H1 (cell line): ENCODE results near the gene HDAC11. TPM values are rescaled to one million over a fixed set of nuclear protein-coding genes. Genes with fewer than 3 reads are reported as not detected.

Source experiments
- CTCF ChIA-PET: fragments of 300-600 bp; sonication (Branson Sonifier 250); formaldehyde crosslinking; loops from one replicate; lab custom pipeline; 2021; ENCODE audit not compliant: partially characterized antibody; lab: Charles Lee
- POLR2A ChIA-PET: fragments of 300-600 bp; sonication (Branson Sonifier 250); formaldehyde crosslinking; loops from one replicate; lab custom pipeline; 2021; ENCODE audit warnings: inconsistent platforms; ENCODE audit not compliant: partially characterized antibody; lab: Charles Lee
- DNase-seq, 2 experiments: peaks; one replicate each; pipeline versions ENCODE4 v3.0.0 to v3.0.0-alpha.2; 2010 to 2022; ENCODE audit warnings: low spot score in 2 of 2, low read depth in 1 of 2, mixed read lengths in 1 of 2
- FAIRE-seq: peaks from 2 replicates; lab custom pipeline; 2011; peaks lifted over from hg19 to GRCh38; lab: Jason Lieb, UNC
- H2AFZ ChIP-seq: 2 replicates; pipeline ENCODE4 v1.8.1; 2012; ENCODE audit warnings: low read length, inconsistent platforms
- H2AK5ac ChIP-seq: 2 replicates; pipeline ENCODE4 v1.6.1; 2013; ENCODE audit warnings: low read depth, low read length
- H2BK120ac ChIP-seq: replicated peaks from 2 replicates; pipeline ENCODE3; 2013; ENCODE audit warnings: low read depth, low read length, inconsistent platforms
- H2BK12ac ChIP-seq: 2 replicates; pipeline ENCODE4 v1.6.1; 2013; ENCODE audit warnings: low read depth, low read length
- H2BK15ac ChIP-seq: 2 replicates; pipeline ENCODE4 v1.6.1; 2013; ENCODE audit warnings: low read length
- H2BK20ac ChIP-seq: 2 replicates; pipeline ENCODE4 v1.6.1; 2013; ENCODE audit warnings: low read length
- H2BK5ac ChIP-seq: 2 replicates; pipeline ENCODE4 v1.6.1; 2013; ENCODE audit warnings: low read depth, low read length
- H3K14ac ChIP-seq: 2 replicates; pipeline ENCODE4 v1.6.1; 2013; ENCODE audit warnings: inconsistent platforms; ENCODE audit not compliant: insufficient read length
- H3K18ac ChIP-seq: 2 replicates; pipeline ENCODE4 v1.6.1; 2013; ENCODE audit warnings: low read length; ENCODE audit errors: extremely low read depth
- H3K23ac ChIP-seq: 2 replicates; pipeline ENCODE4 v1.6.1; 2013; ENCODE audit warnings: inconsistent platforms; ENCODE audit not compliant: insufficient read length
- H3K23me2 ChIP-seq: 2 replicates; pipeline ENCODE4 v1.6.1; 2013; ENCODE audit warnings: low read depth, low read length
- H3K27ac ChIP-seq: 2 replicates; pipeline ENCODE4 v1.6.1; 2011; ENCODE audit warnings: low read depth, low read length, inconsistent platforms
- H3K27me3 ChIP-seq, 4 experiments: replicated peaks in 1 of 4; 1 replicate in 1 of 4; 2 replicates in 3 of 4; pipeline versions ENCODE4 v1.6.1 to v1.8.1; 2011 to 2013; ENCODE audit warnings: low read length in 3 of 4, mild to moderate bottlenecking in 3 of 4, inconsistent platforms in 2 of 4, mixed read lengths in 2 of 4, moderate library complexity in 1 of 4; ENCODE audit not compliant: control insufficient read depth in 3 of 4, insufficient read depth in 3 of 4; ENCODE audit errors: extremely low read depth in 1 of 4
- H3K36me3 ChIP-seq, 4 experiments: 2 replicates each; pipeline versions ENCODE4 v1.6.1 to v1.8.1; 2011 to 2013; ENCODE audit warnings: mild to moderate bottlenecking in 4 of 4, low read length in 3 of 4, moderate library complexity in 2 of 4, control low read depth in 1 of 4, inconsistent platforms in 1 of 4; ENCODE audit not compliant: insufficient read depth in 4 of 4, control insufficient read depth in 2 of 4
- H3K4ac ChIP-seq: replicated peaks from 2 replicates; pipeline ENCODE3; 2013; ENCODE audit warnings: low read length, low read depth, mixed read lengths, inconsistent platforms; ENCODE audit not compliant: insufficient read length
- H3K4me1 ChIP-seq, 4 experiments: replicated peaks in 1 of 4; 1 replicate in 1 of 4; 2 replicates in 3 of 4; pipeline versions ENCODE4 v1.6.1 to v1.8.1; 2011 to 2013; ENCODE audit warnings: low read length in 3 of 4, inconsistent platforms in 2 of 4, mixed read lengths in 1 of 4; ENCODE audit not compliant: insufficient read depth in 4 of 4, control insufficient read depth in 3 of 4
- H3K4me2 ChIP-seq, 2 experiments: 2 replicates each; pipeline versions ENCODE4 v1.6.1 to v1.8.1; 2011 to 2013; ENCODE audit warnings: low read depth in 2 of 2, low read length in 2 of 2, control low read depth in 1 of 2, inconsistent platforms in 1 of 2, mild to moderate bottlenecking in 1 of 2; ENCODE audit not compliant: insufficient read depth in 1 of 2
- H3K4me3 ChIP-seq, 4 experiments: fragments of 200-600, 300-600 bp in 1 of 4; sonication (generic), shearing (Covaris generic), sonication (Bioruptor Twin) in 1 of 4; 2 replicates each; pipeline versions ENCODE4 v1.5.1 to v1.8.1; 2011 to 2016; ENCODE audit warnings: low read length in 4 of 4, low read depth in 3 of 4, control low read depth in 2 of 4, inconsistent platforms in 2 of 4, mild to moderate bottlenecking in 2 of 4, mixed read lengths in 1 of 4, moderate library complexity in 1 of 4; ENCODE audit not compliant: insufficient read depth in 2 of 4; ENCODE audit errors: extremely low read depth in 1 of 4
- H3K56ac ChIP-seq: replicated peaks from 2 replicates; pipeline ENCODE3; 2013; ENCODE audit warnings: low read depth, mild to moderate bottlenecking, mixed read lengths, low read length, inconsistent platforms; ENCODE audit not compliant: insufficient read length
- H3K79me1 ChIP-seq: 2 replicates; pipeline ENCODE4 v1.6.1; 2013; ENCODE audit warnings: low read depth, low read length, control low read depth
- H3K79me2 ChIP-seq, 2 experiments: 2 replicates each; pipeline versions ENCODE4 v1.6.1 to v1.8.1; 2012 to 2013; ENCODE audit warnings: low read length in 2 of 2, mild to moderate bottlenecking in 2 of 2, inconsistent platforms in 1 of 2; ENCODE audit not compliant: insufficient read depth in 2 of 2, control insufficient read depth in 1 of 2
- H3K9ac ChIP-seq, 4 experiments: replicated peaks in 1 of 4; 1 replicate in 1 of 4; 2 replicates in 3 of 4; pipeline versions ENCODE4 v1.6.1 to v1.8.1; 2011 to 2013; ENCODE audit warnings: low read depth in 3 of 4, low read length in 3 of 4, control low read depth in 2 of 4, mild to moderate bottlenecking in 2 of 4, moderate library complexity in 2 of 4, inconsistent platforms in 1 of 4; ENCODE audit errors: extremely low read depth in 1 of 4
- H3K9me3 ChIP-seq, 2 experiments: 2 replicates each; pipeline versions ENCODE4 v1.6.1 to v1.8.1; 2012 to 2013; ENCODE audit warnings: mild to moderate bottlenecking in 2 of 2, moderate library complexity in 2 of 2, control low read depth in 1 of 2, inconsistent platforms in 1 of 2, low read depth in 1 of 2, low read length in 1 of 2, mixed read lengths in 1 of 2; ENCODE audit not compliant: insufficient read depth in 2 of 2
- H4K20me1 ChIP-seq, 2 experiments: replicated peaks in 1 of 2; 2 replicates each; pipeline versions ENCODE3 to v1.8.1; 2011 to 2013; ENCODE audit warnings: inconsistent platforms in 2 of 2, low read length in 2 of 2, mild to moderate bottlenecking in 1 of 2; ENCODE audit not compliant: insufficient read depth in 2 of 2, control insufficient read depth in 1 of 2
- H4K5ac ChIP-seq: 2 replicates; pipeline ENCODE4 v1.6.1; 2013; ENCODE audit warnings: low read length, low read depth, mixed read lengths, inconsistent platforms; ENCODE audit not compliant: insufficient read length
- H4K8ac ChIP-seq: 2 replicates; pipeline ENCODE4 v1.8.0; 2013; ENCODE audit warnings: mild to moderate bottlenecking, moderate library complexity, low read length, inconsistent platforms; ENCODE audit not compliant: insufficient read depth; ENCODE audit errors: extremely low read depth
- H4K91ac ChIP-seq: replicated peaks from 2 replicates; pipeline ENCODE3; 2013; ENCODE audit warnings: low read length, mixed read lengths, inconsistent platforms; ENCODE audit not compliant: insufficient read length
- BCL11A ChIP-seq, 2 experiments: IDR thresholded peaks; one replicate each; pipeline ENCODE4 v1.6.1; 2011; ENCODE audit warnings: low read depth in 2 of 2, low read length in 2 of 2, mild to moderate bottlenecking in 2 of 2
- CBX5 ChIP-seq: fragments of 300-800, 300-1000 bp; sonication (generic); IDR thresholded peaks from 2 replicates; pipeline ENCODE4 v1.7.1; 2016; ENCODE audit warnings: antibody characterized with exemption, low read length, low read depth
- CREB1 ChIP-seq: IDR thresholded peaks from 2 replicates; pipeline ENCODE4 v1.6.1; 2012; ENCODE audit warnings: inconsistent platforms
- FOSL1 ChIP-seq: IDR thresholded peaks from 2 replicates; pipeline ENCODE4 v1.6.1; 2011; ENCODE audit warnings: mild to moderate bottlenecking, low read depth, low read length, moderate library complexity; ENCODE audit not compliant: insufficient read depth
- GTF2F1 ChIP-seq: IDR thresholded peaks from 2 replicates; pipeline ENCODE4 v1.6.1; 2012; ENCODE audit warnings: low read depth, low read length, improper control_type of control experiment, borderline replicate concordance
- HDAC6 ChIP-seq: IDR thresholded peaks from one replicate; pipeline ENCODE4 v1.7.1; 2012; ENCODE audit warnings: low read depth, mild to moderate bottlenecking, inconsistent platforms, low read length, moderate library complexity
- RBBP5 ChIP-seq: IDR thresholded peaks from 2 replicates; pipeline ENCODE4 v1.7.1; 2012; ENCODE audit warnings: low read depth, mild to moderate bottlenecking, inconsistent platforms, low read length, moderate library complexity, borderline replicate concordance
- SUZ12 ChIP-seq: fragments of 200-600 bp; sonication (generic); IDR thresholded peaks from 2 replicates; pipeline ENCODE4 v1.6.1; 2012; ENCODE audit warnings: mild to moderate bottlenecking, inconsistent platforms, low read length, moderate library complexity, mixed read lengths
- WGBS, 2 experiments: shearing (Covaris generic) in 1 of 2; methylation state at CpG; one replicate each; pipeline versions ENCODE4 v1.1.6 to v1.1.7; 2013 to 2015; ENCODE audit warnings: low lambda C conversion rate in 2 of 2, mixed read lengths in 2 of 2, inconsistent platforms in 1 of 2, low coverage in 1 of 2, missing lambda C conversion rate in 1 of 2; ENCODE audit not compliant: insufficient replicate concordance in 2 of 2, insufficient coverage in 1 of 2, insufficient read length in 1 of 2; ENCODE audit errors: extremely low coverage in 1 of 2, missing lambda C conversion rate in 1 of 2; 5-methylcytosine and 5-hydroxymethylcytosine counted together
- polyA plus RNA-seq, 7 experiments: library from polyadenylated mRNA; depleted of rRNA in 3 of 7; stranded (reverse) in 5 of 7; unstranded in 2 of 7; fragments of >200 nt in 5 of 7; fragments of 200-250 nt in 2 of 7; gene quantifications; 1 replicate in 5 of 7; 2 replicates in 1 of 7; 4 replicates in 1 of 7; pipeline versions ENCODE4 v1.2.1 to v1.2.3, GENCODE V29; 2011 to 2013; ENCODE audit warnings: missing spikeins in 2 of 7, mixed read lengths in 2 of 7
- total RNA-seq: library from RNA; stranded (reverse); fragmentation: NEBNext Ultra II Directional; extraction: Animal tissue kit (Norgen Biotek cat#: 25700); gene quantifications from 2 replicates; pipeline ENCODE4 v1.2.1, GENCODE V29; 2021

HDAC11 gene
- total and polyA plus RNA-seq, 2 of the 8 experiments (the other 6 are each of a cell fraction or from before 2014, with no cell fraction given) = 6.8 to 7.4 TPM

DNA sequence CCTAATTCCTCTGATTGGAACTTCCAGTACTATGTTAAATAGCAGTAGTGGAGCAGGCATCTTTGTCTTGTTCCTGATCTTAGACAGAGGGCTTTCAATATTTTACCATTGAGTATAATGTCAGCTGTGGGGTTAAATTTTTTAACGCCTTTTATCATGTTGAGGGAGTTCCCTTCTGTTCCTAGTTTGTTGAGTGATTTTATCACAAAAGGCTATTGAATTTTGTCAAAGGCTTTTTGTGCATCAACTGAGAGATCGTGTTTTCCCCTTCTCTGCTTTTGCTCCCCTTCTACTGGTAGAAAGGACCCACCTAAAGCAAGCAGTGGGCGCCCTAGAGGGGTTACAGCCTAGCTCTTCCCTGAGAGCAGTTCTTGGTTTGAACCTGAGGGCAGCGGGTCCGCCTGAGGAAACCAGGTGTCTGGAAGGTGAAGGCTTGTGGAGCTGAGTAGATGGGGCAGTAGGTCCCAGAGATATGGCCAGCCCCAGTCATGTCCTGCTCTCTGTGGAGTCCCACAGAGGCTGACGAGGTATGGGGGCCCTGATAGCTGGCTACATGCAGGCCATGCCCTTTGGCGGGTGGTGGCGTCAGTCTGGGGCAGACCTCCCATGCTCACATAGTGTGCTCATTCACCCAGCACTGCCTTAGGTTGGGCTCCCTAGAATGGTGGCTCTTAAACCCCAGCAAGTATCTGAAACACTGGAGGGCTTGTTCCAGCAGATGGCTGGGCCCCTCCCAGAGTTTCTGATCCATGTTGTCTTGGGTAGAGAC, 11.3 kb downstream of the HDAC11 start:
- Histone ChIP-seq H2AK5ac (no peak overlapping the region), H3K56ac (no peak overlapping the region), H2BK20ac (no peak overlapping the region)
- POLR2A ChIA-PET = no interaction called here
- no peak for TF ChIP-seq CREB1
- TF ChIP-seq HDAC6 = no peak
- no peak for TF ChIP-seq FOSL1
- TF ChIP-seq SUZ12 = no peak
- no peak for TF ChIP-seq GTF2F1
- TF ChIP-seq RBBP5 = no peak
- TF ChIP-seq CBX5 = no peak
- TF ChIP-seq BCL11A (IDR thresholded peaks at IDR 0.05; ENCODE audit: low read depth in 2 of 2, low read length in 2 of 2) = no peak
- TF ChIP-seq, all 59 proteins: peak for 0
- Histone ChIP-seq H4K91ac (no peak overlapping the region), H3K9ac (no peak overlapping the region), H2BK12ac (no peak overlapping the region), H4K5ac (no peak overlapping the region), H4K8ac (no peak overlapping the region), H3K23ac (no peak overlapping the region), H3K4ac (no peak overlapping the region), H3K23me2 (peaks cover 1% of the 10 kb centered on the region; the same call in 1 of the 2 replicates), H3K18ac (no peak overlapping the region), H4K20me1 (peaks cover 0 to 4% of the 10 kb centered on the region in 2 experiments), H2BK5ac (no peak overlapping the region), H3K27me3 (no peaks in the 10 kb centered on the region), H3K4me1 (peaks cover 0 to 3% (median 0%) of the 10 kb centered on the region in 4 experiments; a peak in 1 of 7 replicates), H3K27ac (no peak overlapping the region), H2BK120ac (no peak overlapping the region), H3K9me3 (no peaks in the 10 kb centered on the region), H3K14ac (no peak overlapping the region), H2BK15ac (no peak overlapping the region), H3K79me2 (no peaks in the 10 kb centered on the region), H3K79me1 (no peaks in the 10 kb centered on the region), H2AFZ (no peak overlapping the region), H3K4me3 (no peak overlapping the region), H3K36me3 (no peaks in the 10 kb centered on the region), H3K4me2 (no peak overlapping the region)
- no peak for FAIRE-seq
- CTCF ChIA-PET = interaction anchor here (0.6 to 15.3 kb wide), 8 partner anchors 9 to 1935 kb away, joined by 3 to 772 read pairs (median 4); no protein-coding TSS in a partner anchor
- WGBS, 2 experiments = 85% methylated on average over 8 of the region's 8 CpGs; no CpG with 5 or more reads in 1 of the 2 experiments
- no peak for DNase-seq
